K562 (cell line): ENCODE measurements around the gene NR6A1.

Experiments
- MEF2A ChIP-seq: IDR thresholded peaks from 2 replicates; pipeline ENCODE4 v1.6.1; 2011; ENCODE audit warnings: low read depth, mild to moderate bottlenecking, low read length, moderate library complexity; ENCODE audit not compliant: control insufficient read depth
- ZBTB17 ChIP-seq: fragments of 450-650 bp; formaldehyde crosslinking; IDR thresholded peaks from 2 replicates; pipeline ENCODE4 v1.4.0; 2020; ENCODE audit warnings: mild to moderate bottlenecking

GRCh38 chr9:124773473-124774128 is 2.5 kb upstream of the NR6A1 start:
- TF ChIP-seq MEF2A (no peak), ZBTB17 (CRISPR knock-in tag) (no peak)
